CD4-positive, alpha-beta T cell (primary cell): ENCODE results near the gene CERS6. TPM values are rescaled to one million over a fixed set of nuclear protein-coding genes. Genes with fewer than 3 reads are reported as not detected.

Source experiments
- ATAC-seq: fragments of 200-7000 bp; cut with Tn5 transposase; one replicate; pipeline ENCODE4 v1.10.0; 2022; ENCODE audit warnings: mild to moderate bottlenecking; ENCODE audit not compliant: poor library complexity
- CTCF ChIA-PET: fragments of 350-600 bp; sonication (Branson Sonifier 250); formaldehyde crosslinking; loops from one replicate; lab custom pipeline; 2021; ENCODE audit warnings: antibody characterized with exemption, inconsistent platforms; lab: Charles Lee
- POLR2A ChIA-PET: fragments of 350-600 bp; sonication (Branson Sonifier 250); formaldehyde crosslinking; loops from one replicate; lab custom pipeline; 2021; ENCODE audit warnings: antibody characterized with exemption, inconsistent platforms; lab: Charles Lee
- DNase-seq, 14 experiments: peaks; one replicate each; pipeline ENCODE4 v3.0.0-alpha.2; 2013 to 2020; ENCODE audit warnings: mixed read lengths in 2 of 14
- H3K27ac ChIP-seq, 2 donors: one replicate each; pipeline versions ENCODE4 v1.5.1 to v1.7.0; 2013; ENCODE audit warnings: low read length in 2 of 2, low read depth in 1 of 2, mild to moderate bottlenecking in 1 of 2
- H3K27me3 ChIP-seq, 2 experiments: 1 replicate in 1 of 2; 2 replicates in 1 of 2; pipeline versions ENCODE4 v1.6.1 to v1.7.0; 2013; ENCODE audit warnings: low read length in 2 of 2, control low read depth in 1 of 2, mild to moderate bottlenecking in 1 of 2, moderate library complexity in 1 of 2; ENCODE audit not compliant: insufficient read depth in 2 of 2, control insufficient read depth in 1 of 2
- H3K36me3 ChIP-seq: one replicate; pipeline ENCODE4 v1.6.1; 2013; ENCODE audit warnings: low read length, control low read depth; ENCODE audit not compliant: insufficient read depth
- H3K4me1 ChIP-seq: one replicate; pipeline ENCODE4 v1.6.1; 2013; ENCODE audit warnings: low read length, control low read depth; ENCODE audit not compliant: insufficient read depth
- H3K4me3 ChIP-seq: one replicate; pipeline ENCODE4 v1.5.1; 2013; ENCODE audit warnings: mild to moderate bottlenecking, low read length, moderate library complexity
- H3K9me3 ChIP-seq, 2 experiments: 1 replicate in 1 of 2; 2 replicates in 1 of 2; pipeline versions ENCODE4 v1.6.1 to v1.7.0; 2013; ENCODE audit warnings: low read length in 2 of 2, mild to moderate bottlenecking in 2 of 2, control low read depth in 1 of 2, moderate library complexity in 1 of 2; ENCODE audit not compliant: control insufficient read depth in 1 of 2, insufficient read depth in 1 of 2
- H3K27ac Mint-ChIP-seq: one replicate; pipeline ENCODE4 v1.8.0; 2020; ENCODE audit warnings: mixed read lengths
- H3K27me3 Mint-ChIP-seq: one replicate; pipeline ENCODE4 v1.8.0; 2021; ENCODE audit warnings: mixed read lengths
- H3K36me3 Mint-ChIP-seq: one replicate; pipeline ENCODE4 v1.8.0; 2021; ENCODE audit warnings: low read depth, mixed read lengths
- H3K4me1 Mint-ChIP-seq: one replicate; pipeline ENCODE4 v1.8.0; 2021; ENCODE audit warnings: low read depth, mixed read lengths
- H3K4me3 Mint-ChIP-seq: one replicate; pipeline ENCODE4 v1.8.0; 2020; ENCODE audit warnings: mild to moderate bottlenecking, mixed read lengths
- H3K9me3 Mint-ChIP-seq: one replicate; pipeline ENCODE4 v1.8.0; 2020; ENCODE audit warnings: mixed read lengths
- CTCF ChIP-seq: fragments of 200-600 bp; IDR thresholded peaks from one replicate; pipeline ENCODE4 v1.8.0; 2022; ENCODE audit warnings: antibody characterized with exemption, mild to moderate bottlenecking
- intact Hi-C, 2 experiments: fragments of 100-400 bp; cut with DNase I in 1 of 2; cut with micrococcal nuclease in 1 of 2; formaldehyde crosslinking; loops; one replicate each; pipeline versions ENCODE4 v1.15.1 to v1.9.0; 2023 to 2025; cut with DNase I, micrococcal nuclease
- total RNA-seq, 174 experiments: library from RNA in 2 of 174; stranded (reverse) in 2 of 174; gene quantifications; one replicate each; pipeline ENCODE4 v1.2.3 and lab custom pipeline; 2021 to 2026

Gene CERS6
- total RNA-seq, 2 experiments from 2014 or later = 16.9 to 17.9 TPM

- CTCF ChIA-PET = no interaction called here
- POLR2A ChIA-PET = no interaction called here
- peak overlapping the region; percentile 3 for H3K27ac Mint-ChIP-seq
Measured at GRCh38 chr2:168574856-168575630, 119.0 kb downstream of the CERS6 start.

GRCh38 chr2:168577885-168578284 is 121.8 kb downstream of the CERS6 start:
- peaks cover 16% of the 10 kb centered on the region for H3K4me1 ChIP-seq
- intact Hi-C loops = no loop called here
- Mint-ChIP-seq H3K27me3 (no peaks in the 10 kb centered on the region), H3K9me3 (no peaks in the 10 kb centered on the region), H3K4me3 (no peak overlapping the region), H3K36me3 (no peaks in the 10 kb centered on the region), H3K27ac (no peak overlapping the region), H3K4me1 (peaks cover 41% of the 10 kb centered on the region)
- no peak for TF ChIP-seq CTCF
- H3K9me3 ChIP-seq = no peaks in the 10 kb centered on the region
- no peaks in the 10 kb centered on the region for H3K36me3 ChIP-seq
- ATAC-seq (no peak), DNase-seq (no peak)
- no peak overlapping the region for H3K27ac ChIP-seq
- no peak overlapping the region for H3K4me3 ChIP-seq
- H3K27me3 ChIP-seq = no peaks in the 10 kb centered on the region
- CTCF ChIA-PET = interaction anchor here (0.7 kb wide), 1 partner anchor 25 kb away, joined by 3 read pairs; no protein-coding TSS in a partner anchor
- POLR2A ChIA-PET = no interaction called here

More at GRCh38 chr2:168574856-168575630, 119.0 kb downstream of the CERS6 start:
- intact Hi-C loops = no loop called here
- DNase-seq (no peak), ATAC-seq (no peak)
- no peak for TF ChIP-seq CTCF
- no peaks in the 10 kb centered on the region for H3K9me3 Mint-ChIP-seq
- H3K4me3 Mint-ChIP-seq = no peak overlapping the region
- Histone ChIP-seq H3K9me3 (no peaks in the 10 kb centered on the region), H3K36me3 (no peaks in the 10 kb centered on the region), H3K27me3 (no peaks in the 10 kb centered on the region), H3K4me3 (no peak overlapping the region), H3K4me1 (peaks cover 5% of the 10 kb centered on the region), H3K27ac (no peak overlapping the region)
- H3K27me3 Mint-ChIP-seq = no peaks in the 10 kb centered on the region
- peaks cover 4% of the 10 kb centered on the region for H3K36me3 Mint-ChIP-seq
- H3K4me1 Mint-ChIP-seq = peaks cover 30% of the 10 kb centered on the region

- peak overlapping the region; percentile 7 for H3K4me3 Mint-ChIP-seq
- H3K9me3 ChIP-seq = no peaks in the 10 kb centered on the region
- intact Hi-C loops = no loop called here
- no peaks in the 10 kb centered on the region for H3K9me3 Mint-ChIP-seq
- no peak overlapping the region for H3K4me3 ChIP-seq
- H3K27ac ChIP-seq = no peak overlapping the region
- no peaks in the 10 kb centered on the region for H3K36me3 ChIP-seq
- TF ChIP-seq CTCF = no peak
- H3K27me3 ChIP-seq = no peaks in the 10 kb centered on the region
- DNase-seq = peak in 1 of 14 experiments; percentile 28
- no peaks in the 10 kb centered on the region for H3K27me3 Mint-ChIP-seq
- ATAC-seq = no peak
- CTCF ChIA-PET = no interaction called here
- H3K4me1 ChIP-seq = peaks cover 11% of the 10 kb centered on the region
- peak overlapping the region; percentile 3 for H3K27ac Mint-ChIP-seq
- peaks cover 56% of the 10 kb centered on the region for H3K4me1 Mint-ChIP-seq
- peaks cover 6% of the 10 kb centered on the region for H3K36me3 Mint-ChIP-seq
- POLR2A ChIA-PET = interaction anchor here (1.2 kb wide), 2 partner anchors 64 to 65 kb away, joined by 3 read pairs; no protein-coding TSS in a partner anchor
Measured at GRCh38 chr2:168583064-168583709, 127.1 kb downstream of the CERS6 start.
